ENCODE results near the gene AATK. TPM values are rescaled to one million over a fixed set of nuclear protein-coding genes. Genes with fewer than 3 reads are reported as not detected.
"Not testable (repeated sequence)": the region's sequence is repeated elsewhere in the genome, so short reads cannot be mapped to it uniquely, and the experiment has no call there.

Gene AATK
- polyA plus RNA-seq, 1 of the 3 experiments (the other 2 are of a cell fraction) = 0.51 TPM

DNA sequence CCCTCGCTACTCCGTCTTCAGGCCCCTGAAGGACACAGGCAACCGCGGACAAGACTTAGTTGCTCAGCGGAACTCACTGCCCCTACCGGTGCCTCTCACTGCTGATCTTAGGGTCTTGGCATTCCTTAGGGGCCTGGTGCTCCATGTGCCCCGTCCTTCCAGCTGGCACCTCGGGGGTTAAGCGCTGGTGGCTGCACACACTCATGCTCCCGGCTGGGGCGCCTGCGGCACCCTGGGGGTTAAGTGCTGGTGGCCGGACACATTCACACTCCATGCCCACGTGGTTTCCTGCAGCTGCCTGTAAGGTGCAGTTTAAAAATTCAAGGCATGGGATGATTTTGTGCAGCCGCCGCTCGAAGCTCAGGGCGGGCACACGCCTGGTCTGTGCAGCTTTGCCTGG lies 86.0 kb downstream of the AATK start (continued):
- TF ChIP-seq, protein P1, sequence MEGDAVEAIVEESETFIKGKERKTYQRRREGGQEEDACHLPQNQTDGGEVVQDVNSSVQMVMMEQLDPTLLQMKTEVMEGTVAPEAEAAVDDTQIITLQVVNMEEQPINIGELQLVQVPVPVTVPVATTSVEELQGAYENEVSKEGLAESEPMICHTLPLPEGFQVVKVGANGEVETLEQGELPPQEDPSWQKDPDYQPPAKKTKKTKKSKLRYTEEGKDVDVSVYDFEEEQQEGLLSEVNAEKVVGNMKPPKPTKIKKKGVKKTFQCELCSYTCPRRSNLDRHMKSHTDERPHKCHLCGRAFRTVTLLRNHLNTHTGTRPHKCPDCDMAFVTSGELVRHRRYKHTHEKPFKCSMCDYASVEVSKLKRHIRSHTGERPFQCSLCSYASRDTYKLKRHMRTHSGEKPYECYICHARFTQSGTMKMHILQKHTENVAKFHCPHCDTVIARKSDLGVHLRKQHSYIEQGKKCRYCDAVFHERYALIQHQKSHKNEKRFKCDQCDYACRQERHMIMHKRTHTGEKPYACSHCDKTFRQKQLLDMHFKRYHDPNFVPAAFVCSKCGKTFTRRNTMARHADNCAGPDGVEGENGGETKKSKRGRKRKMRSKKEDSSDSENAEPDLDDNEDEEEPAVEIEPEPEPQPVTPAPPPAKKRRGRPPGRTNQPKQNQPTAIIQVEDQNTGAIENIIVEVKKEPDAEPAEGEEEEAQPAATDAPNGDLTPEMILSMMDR (IDR thresholded peaks at IDR 0.05) = no peak
- TF ChIP-seq EP300 (IDR thresholded peaks at IDR 0.05; ENCODE audit: borderline replicate concordance in 1 of 2, low read depth in 1 of 2, low read length in 1 of 2) = no peak
- TF ChIP-seq RCOR1 (IDR thresholded peaks at IDR 0.05; ENCODE audit: low read length) = no peak

DNA sequence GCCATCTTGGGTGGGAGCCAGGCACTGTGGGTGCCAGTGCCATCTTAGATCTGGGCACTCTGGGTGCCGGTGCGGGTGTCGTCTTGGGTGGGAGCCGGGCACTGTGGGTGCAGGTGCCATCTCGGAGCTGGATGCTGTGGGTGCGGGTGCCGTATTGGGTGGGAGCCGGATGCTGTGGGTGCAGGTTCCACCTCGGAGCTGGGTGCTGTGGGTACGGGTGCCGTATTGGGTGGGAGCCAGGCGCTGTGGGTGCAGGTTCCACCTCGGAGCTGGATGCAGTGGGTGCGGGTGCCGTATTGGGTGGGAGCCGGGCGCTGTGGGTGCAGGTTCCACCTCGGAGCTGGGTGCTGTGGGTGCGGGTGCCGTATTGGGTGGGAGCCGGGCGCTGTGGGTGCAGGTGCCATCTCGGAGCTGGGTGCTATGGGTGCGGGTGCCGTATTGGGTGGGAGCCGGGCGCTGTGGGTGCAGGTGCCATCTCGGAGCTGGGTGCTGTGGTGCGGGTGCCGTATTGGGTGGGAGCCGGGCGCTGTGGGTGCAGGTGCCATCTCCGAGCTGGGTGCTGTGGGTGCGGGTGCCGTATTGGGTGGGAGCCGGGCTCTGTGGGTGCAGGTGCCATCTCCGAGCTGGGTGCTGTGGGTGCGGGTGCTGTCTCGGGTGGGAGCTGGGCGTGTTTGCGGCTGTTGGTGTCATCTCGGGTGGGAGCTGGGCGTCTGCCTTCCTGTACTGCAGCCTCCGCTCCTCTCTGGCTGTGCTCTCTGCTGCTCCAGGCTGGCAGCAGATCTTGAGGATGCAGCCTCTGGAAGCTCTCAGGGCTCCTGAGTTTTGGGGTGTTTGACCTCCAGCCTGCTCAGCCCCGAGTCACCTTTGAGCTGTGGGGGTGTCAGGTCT lies 87.8 kb downstream of the AATK start:
- DNase-seq; H3K27me3 ChIP-seq (ENCODE audit: insufficient read depth); H3K36me3 ChIP-seq (replicated peaks in 1 of 2; ENCODE audit: control insufficient read depth in 1 of 2, insufficient read depth in 2 of 2, low read length in 1 of 2); H3K9me2 ChIP-seq; H3K4me3 ChIP-seq (ENCODE audit: low read depth in 2 of 2, low read length in 1 of 2); H3K27ac ChIP-seq (ENCODE audit: low read depth in 2 of 2, low read length in 1 of 2); H3F3A ChIP-seq (replicated peaks; ENCODE audit: insufficient read depth); H2AFZ ChIP-seq (ENCODE audit: low read depth); H3K79me2 ChIP-seq (ENCODE audit: insufficient read depth); H3K9me3 ChIP-seq; H3K9ac ChIP-seq; H4K20me1 ChIP-seq (ENCODE audit: insufficient read depth); H3K4me2 ChIP-seq: not testable (repeated sequence)
- POLR2A ChIA-PET = interaction anchor here (0.7 kb wide), 2 partner anchors 143 to 145 kb away, joined by 3 read pairs; partner anchors contain the start of gene CEP131
- WGBS (ENCODE audit: low lambda C conversion rate) = 99% methylated on average over 28 of the region's 45 CpGs
- peaks cover 0 to 51% of the 10 kb centered on the region in 2 experiments; a peak in 1 of 4 replicates for H3K4me1 ChIP-seq (ENCODE audit: control insufficient read depth in 1 of 2, insufficient read depth in 2 of 2, low read depth in 1 of 2, low read length in 1 of 2)
- CTCF ChIA-PET = interaction anchor here (0.8 to 7.4 kb wide), 7 partner anchors 14 to 53 kb away, joined by 3 to 63 read pairs (median 13); no protein-coding TSS in a partner anchor

GRCh38 chr17:81076141-81076679 lies 89.8 kb downstream of the AATK start:
- peak; percentile 93 for DNase-seq
- H4K20me1 ChIP-seq (ENCODE audit: insufficient read depth) = 0 out of 2 replicates have a peak, but pooled peaks cover 6% of the 10 kb centered on the region
- no peak overlapping the region for H2AFZ ChIP-seq (ENCODE audit: low read depth)
- H3K27me3 ChIP-seq (ENCODE audit: insufficient read depth) = no peaks in the 10 kb centered on the region
- no peaks in the 10 kb centered on the region for H3F3A ChIP-seq (replicated peaks; ENCODE audit: insufficient read depth)
- peaks cover 0 to 33% of the 10 kb centered on the region in 2 experiments; a peak in 1 of 4 replicates for H3K4me1 ChIP-seq (ENCODE audit: control insufficient read depth in 1 of 2, insufficient read depth in 2 of 2, low read depth in 1 of 2, low read length in 1 of 2)
- H3K79me2 ChIP-seq (ENCODE audit: insufficient read depth) = no peaks in the 10 kb centered on the region
- no peaks in the 10 kb centered on the region for H3K9me2 ChIP-seq
- ChIA-PET CTCF (interaction anchor here (0.9 to 7.4 kb wide), 14 partner anchors 11 to 124 kb away, joined by 3 to 63 read pairs (median 6); no protein-coding TSS in a partner anchor), POLR2A (interaction anchor here (0.6 to 2.0 kb wide), 14 partner anchors 9 to 476 kb away, joined by 3 to 22 read pairs (median 4); partner anchors contain the start of genes FAAP100, NDUFAF8 and TEPSIN)
- H3K4me3 ChIP-seq (ENCODE audit: low read depth in 2 of 2, low read length in 1 of 2) = no peak overlapping the region
- 71% methylated on average over 14 of the region's 14 CpGs for WGBS (ENCODE audit: low lambda C conversion rate)
- H3K9ac ChIP-seq = no peak overlapping the region
- H3K4me2 ChIP-seq = no peak overlapping the region
- H3K9me3 ChIP-seq = no peaks in the 10 kb centered on the region
- H3K27ac ChIP-seq (ENCODE audit: low read depth in 2 of 2, low read length in 1 of 2) = peak overlapping the region in 1 of 2 experiments; percentile 85; a peak in 2 of 4 replicates
- H3K36me3 ChIP-seq (replicated peaks in 1 of 2; ENCODE audit: control insufficient read depth in 1 of 2, insufficient read depth in 2 of 2, low read length in 1 of 2) = no peaks in the 10 kb centered on the region
- no peak for TF ChIP-seq JUND (IDR thresholded peaks at IDR 0.05)
- TF ChIP-seq, protein P2, sequence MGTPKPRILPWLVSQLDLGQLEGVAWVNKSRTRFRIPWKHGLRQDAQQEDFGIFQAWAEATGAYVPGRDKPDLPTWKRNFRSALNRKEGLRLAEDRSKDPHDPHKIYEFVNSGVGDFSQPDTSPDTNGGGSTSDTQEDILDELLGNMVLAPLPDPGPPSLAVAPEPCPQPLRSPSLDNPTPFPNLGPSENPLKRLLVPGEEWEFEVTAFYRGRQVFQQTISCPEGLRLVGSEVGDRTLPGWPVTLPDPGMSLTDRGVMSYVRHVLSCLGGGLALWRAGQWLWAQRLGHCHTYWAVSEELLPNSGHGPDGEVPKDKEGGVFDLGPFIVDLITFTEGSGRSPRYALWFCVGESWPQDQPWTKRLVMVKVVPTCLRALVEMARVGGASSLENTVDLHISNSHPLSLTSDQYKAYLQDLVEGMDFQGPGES (IDR thresholded peaks at IDR 0.05; ENCODE audit: low read depth, low read length) = no peak
- peak; percentile 96 for TF ChIP-seq GATA2 (CRISPR knock-in tag; IDR thresholded peaks at IDR 0.05)
- TF ChIP-seq FOSL2 (IDR thresholded peaks at IDR 0.05; ENCODE audit: borderline replicate concordance, low read depth) = no peak
- TF ChIP-seq MXI1 (IDR thresholded peaks at IDR 0.05; ENCODE audit: low read depth, low read length) = peak; percentile 84; the same call in 1 of the 2 replicates
- peak; percentile 68 for TF ChIP-seq CHD2 (IDR thresholded peaks at IDR 0.05; ENCODE audit: low read length, partially characterized antibody)
- TF ChIP-seq TAF1 (IDR thresholded peaks at IDR 0.05; ENCODE audit: borderline replicate concordance, low read depth, low read length) = no peak
- no peak for TF ChIP-seq FOXM1 (IDR thresholded peaks at IDR 0.05; ENCODE audit: low read depth)
- TF ChIP-seq, protein P1 (IDR thresholded peaks at IDR 0.05) = no peak
- TF ChIP-seq SIN3A (IDR thresholded peaks at IDR 0.05; ENCODE audit: borderline replicate concordance, low read depth, low read length) = no peak
- TF ChIP-seq EP300 (IDR thresholded peaks at IDR 0.05; ENCODE audit: borderline replicate concordance in 1 of 2, low read depth in 1 of 2, low read length in 1 of 2) = peak in 1 of 2 experiments; percentile 85; a peak in 2 of 4 replicates
- TF ChIP-seq, protein P3, sequence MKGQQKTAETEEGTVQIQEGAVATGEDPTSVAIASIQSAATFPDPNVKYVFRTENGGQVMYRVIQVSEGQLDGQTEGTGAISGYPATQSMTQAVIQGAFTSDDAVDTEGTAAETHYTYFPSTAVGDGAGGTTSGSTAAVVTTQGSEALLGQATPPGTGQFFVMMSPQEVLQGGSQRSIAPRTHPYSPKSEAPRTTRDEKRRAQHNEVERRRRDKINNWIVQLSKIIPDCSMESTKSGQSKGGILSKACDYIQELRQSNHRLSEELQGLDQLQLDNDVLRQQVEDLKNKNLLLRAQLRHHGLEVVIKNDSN (IDR thresholded peaks at IDR 0.05; ENCODE audit: borderline replicate concordance, low read depth) = no peak
- TF ChIP-seq EZH2phosphoT487 (IDR thresholded peaks at IDR 0.05; ENCODE audit: borderline replicate concordance, low read depth) = no peak
- no peak for TF ChIP-seq MEF2A (IDR thresholded peaks at IDR 0.05; ENCODE audit: borderline replicate concordance, low read depth)
- no peak for TF ChIP-seq TCF12 (IDR thresholded peaks at IDR 0.05)
